H1 (cell line): ENCODE data around the gene SEZ6. TPM values are rescaled to one million over a fixed set of nuclear protein-coding genes. Genes with fewer than 3 reads are reported as not detected.

ENCODE experiments used
- CTCF ChIA-PET: fragments of 300-600 bp; sonication (Branson Sonifier 250); formaldehyde crosslinking; loops from one replicate; lab custom pipeline; 2021; ENCODE audit not compliant: partially characterized antibody; lab: Charles Lee
- POLR2A ChIA-PET: fragments of 300-600 bp; sonication (Branson Sonifier 250); formaldehyde crosslinking; loops from one replicate; lab custom pipeline; 2021; ENCODE audit warnings: inconsistent platforms; ENCODE audit not compliant: partially characterized antibody; lab: Charles Lee
- DNase-seq, 2 experiments: peaks; one replicate each; pipeline versions ENCODE4 v3.0.0 to v3.0.0-alpha.2; 2010 to 2022; ENCODE audit warnings: low spot score in 2 of 2, low read depth in 1 of 2, mixed read lengths in 1 of 2
- FAIRE-seq: peaks from 2 replicates; lab custom pipeline; 2011; peaks lifted over from hg19 to GRCh38; lab: Jason Lieb, UNC
- H2AFZ ChIP-seq: 2 replicates; pipeline ENCODE4 v1.8.1; 2012; ENCODE audit warnings: low read length, inconsistent platforms
- H2AK5ac ChIP-seq: 2 replicates; pipeline ENCODE4 v1.6.1; 2013; ENCODE audit warnings: low read depth, low read length
- H2BK120ac ChIP-seq: replicated peaks from 2 replicates; pipeline ENCODE3; 2013; ENCODE audit warnings: low read depth, low read length, inconsistent platforms
- H2BK12ac ChIP-seq: 2 replicates; pipeline ENCODE4 v1.6.1; 2013; ENCODE audit warnings: low read depth, low read length
- H2BK15ac ChIP-seq: 2 replicates; pipeline ENCODE4 v1.6.1; 2013; ENCODE audit warnings: low read length
- H2BK20ac ChIP-seq: 2 replicates; pipeline ENCODE4 v1.6.1; 2013; ENCODE audit warnings: low read length
- H2BK5ac ChIP-seq: 2 replicates; pipeline ENCODE4 v1.6.1; 2013; ENCODE audit warnings: low read depth, low read length
- H3K14ac ChIP-seq: 2 replicates; pipeline ENCODE4 v1.6.1; 2013; ENCODE audit warnings: inconsistent platforms; ENCODE audit not compliant: insufficient read length
- H3K18ac ChIP-seq: 2 replicates; pipeline ENCODE4 v1.6.1; 2013; ENCODE audit warnings: low read length; ENCODE audit errors: extremely low read depth
- H3K23ac ChIP-seq: 2 replicates; pipeline ENCODE4 v1.6.1; 2013; ENCODE audit warnings: inconsistent platforms; ENCODE audit not compliant: insufficient read length
- H3K23me2 ChIP-seq: 2 replicates; pipeline ENCODE4 v1.6.1; 2013; ENCODE audit warnings: low read depth, low read length
- H3K27ac ChIP-seq: 2 replicates; pipeline ENCODE4 v1.6.1; 2011; ENCODE audit warnings: low read depth, low read length, inconsistent platforms
- H3K27me3 ChIP-seq, 4 experiments: replicated peaks in 1 of 4; 1 replicate in 1 of 4; 2 replicates in 3 of 4; pipeline versions ENCODE4 v1.6.1 to v1.8.1; 2011 to 2013; ENCODE audit warnings: low read length in 3 of 4, mild to moderate bottlenecking in 3 of 4, inconsistent platforms in 2 of 4, mixed read lengths in 2 of 4, moderate library complexity in 1 of 4; ENCODE audit not compliant: control insufficient read depth in 3 of 4, insufficient read depth in 3 of 4; ENCODE audit errors: extremely low read depth in 1 of 4
- H3K36me3 ChIP-seq, 4 experiments: 2 replicates each; pipeline versions ENCODE4 v1.6.1 to v1.8.1; 2011 to 2013; ENCODE audit warnings: mild to moderate bottlenecking in 4 of 4, low read length in 3 of 4, moderate library complexity in 2 of 4, control low read depth in 1 of 4, inconsistent platforms in 1 of 4; ENCODE audit not compliant: insufficient read depth in 4 of 4, control insufficient read depth in 2 of 4
- H3K4ac ChIP-seq: replicated peaks from 2 replicates; pipeline ENCODE3; 2013; ENCODE audit warnings: low read length, low read depth, mixed read lengths, inconsistent platforms; ENCODE audit not compliant: insufficient read length
- H3K4me1 ChIP-seq, 4 experiments: replicated peaks in 1 of 4; 1 replicate in 1 of 4; 2 replicates in 3 of 4; pipeline versions ENCODE4 v1.6.1 to v1.8.1; 2011 to 2013; ENCODE audit warnings: low read length in 3 of 4, inconsistent platforms in 2 of 4, mixed read lengths in 1 of 4; ENCODE audit not compliant: insufficient read depth in 4 of 4, control insufficient read depth in 3 of 4
- H3K4me2 ChIP-seq, 2 experiments: 2 replicates each; pipeline versions ENCODE4 v1.6.1 to v1.8.1; 2011 to 2013; ENCODE audit warnings: low read depth in 2 of 2, low read length in 2 of 2, control low read depth in 1 of 2, inconsistent platforms in 1 of 2, mild to moderate bottlenecking in 1 of 2; ENCODE audit not compliant: insufficient read depth in 1 of 2
- H3K4me3 ChIP-seq, 4 experiments: fragments of 200-600, 300-600 bp in 1 of 4; sonication (generic), shearing (Covaris generic), sonication (Bioruptor Twin) in 1 of 4; 2 replicates each; pipeline versions ENCODE4 v1.5.1 to v1.8.1; 2011 to 2016; ENCODE audit warnings: low read length in 4 of 4, low read depth in 3 of 4, control low read depth in 2 of 4, inconsistent platforms in 2 of 4, mild to moderate bottlenecking in 2 of 4, mixed read lengths in 1 of 4, moderate library complexity in 1 of 4; ENCODE audit not compliant: insufficient read depth in 2 of 4; ENCODE audit errors: extremely low read depth in 1 of 4
- H3K56ac ChIP-seq: replicated peaks from 2 replicates; pipeline ENCODE3; 2013; ENCODE audit warnings: low read depth, mild to moderate bottlenecking, mixed read lengths, low read length, inconsistent platforms; ENCODE audit not compliant: insufficient read length
- H3K79me1 ChIP-seq: 2 replicates; pipeline ENCODE4 v1.6.1; 2013; ENCODE audit warnings: low read depth, low read length, control low read depth
- H3K79me2 ChIP-seq, 2 experiments: 2 replicates each; pipeline versions ENCODE4 v1.6.1 to v1.8.1; 2012 to 2013; ENCODE audit warnings: low read length in 2 of 2, mild to moderate bottlenecking in 2 of 2, inconsistent platforms in 1 of 2; ENCODE audit not compliant: insufficient read depth in 2 of 2, control insufficient read depth in 1 of 2
- H3K9ac ChIP-seq, 4 experiments: replicated peaks in 1 of 4; 1 replicate in 1 of 4; 2 replicates in 3 of 4; pipeline versions ENCODE4 v1.6.1 to v1.8.1; 2011 to 2013; ENCODE audit warnings: low read depth in 3 of 4, low read length in 3 of 4, control low read depth in 2 of 4, mild to moderate bottlenecking in 2 of 4, moderate library complexity in 2 of 4, inconsistent platforms in 1 of 4; ENCODE audit errors: extremely low read depth in 1 of 4
- H3K9me3 ChIP-seq, 2 experiments: 2 replicates each; pipeline versions ENCODE4 v1.6.1 to v1.8.1; 2012 to 2013; ENCODE audit warnings: mild to moderate bottlenecking in 2 of 2, moderate library complexity in 2 of 2, control low read depth in 1 of 2, inconsistent platforms in 1 of 2, low read depth in 1 of 2, low read length in 1 of 2, mixed read lengths in 1 of 2; ENCODE audit not compliant: insufficient read depth in 2 of 2
- H4K20me1 ChIP-seq, 2 experiments: replicated peaks in 1 of 2; 2 replicates each; pipeline versions ENCODE3 to v1.8.1; 2011 to 2013; ENCODE audit warnings: inconsistent platforms in 2 of 2, low read length in 2 of 2, mild to moderate bottlenecking in 1 of 2; ENCODE audit not compliant: insufficient read depth in 2 of 2, control insufficient read depth in 1 of 2
- H4K5ac ChIP-seq: 2 replicates; pipeline ENCODE4 v1.6.1; 2013; ENCODE audit warnings: low read length, low read depth, mixed read lengths, inconsistent platforms; ENCODE audit not compliant: insufficient read length
- H4K8ac ChIP-seq: 2 replicates; pipeline ENCODE4 v1.8.0; 2013; ENCODE audit warnings: mild to moderate bottlenecking, moderate library complexity, low read length, inconsistent platforms; ENCODE audit not compliant: insufficient read depth; ENCODE audit errors: extremely low read depth
- H4K91ac ChIP-seq: replicated peaks from 2 replicates; pipeline ENCODE3; 2013; ENCODE audit warnings: low read length, mixed read lengths, inconsistent platforms; ENCODE audit not compliant: insufficient read length
- ASH2L ChIP-seq: fragments of 200-600, 300-600 bp; sonication (generic); IDR thresholded peaks from one replicate; pipeline ENCODE4 v1.7.1; 2017; ENCODE audit warnings: low read length
- BACH1 ChIP-seq: IDR thresholded peaks from 2 replicates; pipeline ENCODE4 v1.6.1; 2012; ENCODE audit warnings: low read length, improper control_type of control experiment
- BRCA1 ChIP-seq: IDR thresholded peaks from 2 replicates; pipeline ENCODE4 v1.6.1; 2012; ENCODE audit warnings: low read depth, low read length, improper control_type of control experiment
- CBX5 ChIP-seq: fragments of 300-800, 300-1000 bp; sonication (generic); IDR thresholded peaks from 2 replicates; pipeline ENCODE4 v1.7.1; 2016; ENCODE audit warnings: antibody characterized with exemption, low read length, low read depth
- CBX8 ChIP-seq: fragments of 300-800, 300-1000 bp; sonication (generic); IDR thresholded peaks from 2 replicates; pipeline ENCODE4 v1.7.1; 2016; ENCODE audit warnings: low read depth, low read length, borderline replicate concordance
- CHD2 ChIP-seq: IDR thresholded peaks from 2 replicates; pipeline ENCODE4 v1.6.1; 2012; ENCODE audit warnings: low read length, improper control_type of control experiment
- EP300 ChIP-seq, 2 experiments: IDR thresholded peaks; 1 replicate in 1 of 2; 2 replicates in 1 of 2; pipeline ENCODE4 v1.6.1; 2011 to 2012; ENCODE audit warnings: low read depth in 2 of 2, low read length in 2 of 2, mild to moderate bottlenecking in 2 of 2, borderline replicate concordance in 1 of 2, inconsistent platforms in 1 of 2, moderate library complexity in 1 of 2
- EZH2 ChIP-seq: fragments of 200-600 bp; sonication (generic); IDR thresholded peaks from 2 replicates; pipeline ENCODE4 v1.7.1; 2012; ENCODE audit warnings: low read depth, mild to moderate bottlenecking, moderate library complexity, low read length, inconsistent platforms; ENCODE audit not compliant: severe bottlenecking
- FOSL1 ChIP-seq: IDR thresholded peaks from 2 replicates; pipeline ENCODE4 v1.6.1; 2011; ENCODE audit warnings: mild to moderate bottlenecking, low read depth, low read length, moderate library complexity; ENCODE audit not compliant: insufficient read depth
- GTF2F1 ChIP-seq: IDR thresholded peaks from 2 replicates; pipeline ENCODE4 v1.6.1; 2012; ENCODE audit warnings: low read depth, low read length, improper control_type of control experiment, borderline replicate concordance
- KDM4A ChIP-seq: IDR thresholded peaks from one replicate; pipeline ENCODE4 v1.7.1; 2012; ENCODE audit warnings: low read depth, mild to moderate bottlenecking, moderate library complexity, low read length, inconsistent platforms; ENCODE audit not compliant: severe bottlenecking
- MAFK ChIP-seq: IDR thresholded peaks from 2 replicates; pipeline ENCODE4 v1.6.1; 2012; ENCODE audit warnings: low read depth, mild to moderate bottlenecking, improper control_type of control experiment, low read length
- POLR2A ChIP-seq, 2 experiments: IDR thresholded peaks; 1 replicate in 1 of 2; 2 replicates in 1 of 2; pipeline ENCODE4 v1.6.1; 2011; ENCODE audit warnings: low read depth in 2 of 2, low read length in 2 of 2, mild to moderate bottlenecking in 2 of 2; ENCODE audit errors: control extremely low read depth in 1 of 2
- SP2 ChIP-seq: IDR thresholded peaks from 2 replicates; pipeline ENCODE4 v1.6.1; 2012; ENCODE audit warnings: mild to moderate bottlenecking, low read length, inconsistent platforms
- WGBS, 2 experiments: shearing (Covaris generic) in 1 of 2; methylation state at CpG; one replicate each; pipeline versions ENCODE4 v1.1.6 to v1.1.7; 2013 to 2015; ENCODE audit warnings: low lambda C conversion rate in 2 of 2, mixed read lengths in 2 of 2, inconsistent platforms in 1 of 2, low coverage in 1 of 2, missing lambda C conversion rate in 1 of 2; ENCODE audit not compliant: insufficient replicate concordance in 2 of 2, insufficient coverage in 1 of 2, insufficient read length in 1 of 2; ENCODE audit errors: extremely low coverage in 1 of 2, missing lambda C conversion rate in 1 of 2; 5-methylcytosine and 5-hydroxymethylcytosine counted together
- polyA plus RNA-seq, 7 experiments: library from polyadenylated mRNA; depleted of rRNA in 3 of 7; stranded (reverse) in 5 of 7; unstranded in 2 of 7; fragments of >200 nt in 5 of 7; fragments of 200-250 nt in 2 of 7; gene quantifications; 1 replicate in 5 of 7; 2 replicates in 1 of 7; 4 replicates in 1 of 7; pipeline versions ENCODE4 v1.2.1 to v1.2.3, GENCODE V29; 2011 to 2013; ENCODE audit warnings: missing spikeins in 2 of 7, mixed read lengths in 2 of 7
- total RNA-seq: library from RNA; stranded (reverse); fragmentation: NEBNext Ultra II Directional; extraction: Animal tissue kit (Norgen Biotek cat#: 25700); gene quantifications from 2 replicates; pipeline ENCODE4 v1.2.1, GENCODE V29; 2021

SEZ6 gene
- total and polyA plus RNA-seq, 2 of the 8 experiments (the other 6 are each of a cell fraction or from before 2014, with no cell fraction given), result 6.9 to 16.1 TPM

- ChIA-PET POLR2A (interaction anchor here (0.7 to 4.7 kb wide), 4 partner anchors 9 to 76 kb away, joined by 3 to 20 read pairs (median 3); partner anchors contain the start of gene PIPOX), CTCF (interaction anchor here (0.7 to 3.3 kb wide), 5 partner anchors 9 to 138 kb away, joined by 3 to 14 read pairs (median 4); no protein-coding TSS in a partner anchor)
- Histone ChIP-seq H3K27ac (no peak overlapping the region), H3K4me1 (no peaks in the 10 kb centered on the region; a peak in 1 of 7 replicates), H2BK12ac (no peak overlapping the region), H3K23me2 (no peaks in the 10 kb centered on the region; the same call in 1 of the 2 replicates), H2BK5ac (no peak overlapping the region), H4K8ac (no peak overlapping the region), H3K4me2 (no peak overlapping the region), H3K14ac (no peak overlapping the region), H2AFZ (no peak overlapping the region), H3K4ac (no peak overlapping the region), H3K23ac (no peak overlapping the region), H4K5ac (no peak overlapping the region), H2BK20ac (no peak overlapping the region), H2BK15ac (0 out of 2 replicates have a peak overlapping the region, but pooled peaks have one; percentile 81), H3K4me3 (no peak overlapping the region), H2BK120ac (no peak overlapping the region), H3K79me2 (no peaks in the 10 kb centered on the region), H3K79me1 (no peaks in the 10 kb centered on the region), H4K20me1 (no peaks in the 10 kb centered on the region), H2AK5ac (peak overlapping the region; percentile 40; the same call in 1 of the 2 replicates), H3K36me3 (no peaks in the 10 kb centered on the region), H3K56ac (no peak overlapping the region), H3K18ac (no peak overlapping the region; the same call in none of the 2 replicates), H3K9ac (no peak overlapping the region), H3K27me3 (peaks cover 0 to 2% (median 0%) of the 10 kb centered on the region in 4 experiments; a peak in 2 of 7 replicates), H3K9me3 (no peaks in the 10 kb centered on the region), H4K91ac (no peak overlapping the region)
- WGBS, 2 experiments, result 85% methylated on average over 2 of the region's 2 CpGs; no CpG with 5 or more reads in 1 of the 2 experiments
- FAIRE-seq, result no peak
- DNase-seq, result no peak
- no peak for TF ChIP-seq MAFK
- TF ChIP-seq GTF2F1, result no peak
- TF ChIP-seq ASH2L, result no peak
- TF ChIP-seq BRCA1, result no peak
- no peak for TF ChIP-seq EZH2
- TF ChIP-seq CHD2, result no peak
- no peak for TF ChIP-seq CBX5
- TF ChIP-seq KDM4A, result no peak
- TF ChIP-seq CBX8, result no peak
- no peak for TF ChIP-seq SP2
- no peak for TF ChIP-seq FOSL1
- TF ChIP-seq POLR2A (IDR thresholded peaks at IDR 0.05; ENCODE audit: control extremely low read depth in 1 of 2, low read depth in 2 of 2, low read length in 2 of 2), result no peak
- no peak for TF ChIP-seq EP300 (IDR thresholded peaks at IDR 0.05; ENCODE audit: borderline replicate concordance in 1 of 2, low read depth in 2 of 2, low read length in 2 of 2)
- no peak for TF ChIP-seq BACH1
These were observed 27.4 kb downstream of the SEZ6 start for GRCh38 chr17:28978356-28978964.
